B cell (primary cell): ENCODE measurements around the gene AP1G1.

Experiments used
- CTCF ChIP-seq: fragments of 200-600 bp; IDR thresholded peaks from one replicate; pipeline ENCODE4 v1.8.0; 2022; ENCODE audit warnings: antibody characterized with exemption, mild to moderate bottlenecking
- EZH2 ChIP-seq: IDR thresholded peaks from 2 replicates; pipeline ENCODE4 v1.6.1; 2012; ENCODE audit warnings: borderline replicate concordance, low read depth, mild to moderate bottlenecking, moderate library complexity, low read length; ENCODE audit not compliant: insufficient read depth, poor library complexity, severe bottlenecking

DNA sequence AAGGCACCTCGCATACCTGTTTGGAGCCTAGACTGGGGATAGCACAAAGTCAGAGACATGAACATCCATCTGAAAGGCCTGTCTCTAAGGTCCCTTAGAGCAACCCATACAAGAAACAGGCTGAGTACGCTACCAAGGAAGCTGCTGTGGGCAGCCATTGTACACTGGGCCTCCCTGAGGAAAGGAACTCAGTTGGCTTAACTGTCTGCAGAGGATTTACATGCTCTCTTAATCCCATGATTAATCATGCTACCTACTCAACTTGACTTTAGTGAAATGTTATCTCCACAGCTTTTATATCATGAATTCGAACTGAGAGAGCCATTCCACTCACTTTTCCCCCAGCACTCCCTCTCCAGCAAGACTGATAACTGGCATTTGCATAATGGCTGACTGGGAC, 110.1 kb downstream of the AP1G1 start:
- no peak for TF ChIP-seq EZH2
- no peak for TF ChIP-seq CTCF
